Activated T-cell treated with anti-CD3 and anti-CD28 coated beads, Interleukin-2, amount 50 U/mL, for 4 hours (primary cell): Measurements from ENCODE around the gene DPEP3. TPM values are rescaled to one million over a fixed set of nuclear protein-coding genes. Genes with fewer than 3 reads are reported as not detected.

Source experiments
- ATAC-seq, 2 donors: fragments of 200-7000 bp; cut with Tn5 transposase; one replicate each; pipeline ENCODE4 v1.10.0; 2021
- DNase-seq: peaks from one replicate; pipeline ENCODE4 v3.0.0-alpha.2; 2020
- H3K27me3 Mint-ChIP-seq: one replicate; pipeline ENCODE4 v1.8.0; 2021; ENCODE audit warnings: low read depth, mixed read lengths
- H3K36me3 Mint-ChIP-seq: one replicate; pipeline ENCODE4 v1.8.0; 2022; ENCODE audit warnings: mixed read lengths; ENCODE audit not compliant: insufficient read depth
- H3K4me1 Mint-ChIP-seq: one replicate; pipeline ENCODE4 v1.8.0; 2021; ENCODE audit warnings: low read depth, mixed read lengths
- H3K4me3 Mint-ChIP-seq: one replicate; pipeline ENCODE4 v1.8.0; 2021; ENCODE audit warnings: mild to moderate bottlenecking, moderate library complexity, mixed read lengths
- H3K9me3 Mint-ChIP-seq: one replicate; pipeline ENCODE4 v1.8.0; 2021; ENCODE audit warnings: mixed read lengths
- total RNA-seq, 3 donors: library from RNA; stranded (reverse); gene quantifications; one replicate each; pipeline ENCODE4 v1.2.1, GENCODE V29; 2021

Gene DPEP3
- total RNA-seq, 3 donors from 2014 or later = 0.11 to 0.33 TPM; not detected in 1

DNA sequence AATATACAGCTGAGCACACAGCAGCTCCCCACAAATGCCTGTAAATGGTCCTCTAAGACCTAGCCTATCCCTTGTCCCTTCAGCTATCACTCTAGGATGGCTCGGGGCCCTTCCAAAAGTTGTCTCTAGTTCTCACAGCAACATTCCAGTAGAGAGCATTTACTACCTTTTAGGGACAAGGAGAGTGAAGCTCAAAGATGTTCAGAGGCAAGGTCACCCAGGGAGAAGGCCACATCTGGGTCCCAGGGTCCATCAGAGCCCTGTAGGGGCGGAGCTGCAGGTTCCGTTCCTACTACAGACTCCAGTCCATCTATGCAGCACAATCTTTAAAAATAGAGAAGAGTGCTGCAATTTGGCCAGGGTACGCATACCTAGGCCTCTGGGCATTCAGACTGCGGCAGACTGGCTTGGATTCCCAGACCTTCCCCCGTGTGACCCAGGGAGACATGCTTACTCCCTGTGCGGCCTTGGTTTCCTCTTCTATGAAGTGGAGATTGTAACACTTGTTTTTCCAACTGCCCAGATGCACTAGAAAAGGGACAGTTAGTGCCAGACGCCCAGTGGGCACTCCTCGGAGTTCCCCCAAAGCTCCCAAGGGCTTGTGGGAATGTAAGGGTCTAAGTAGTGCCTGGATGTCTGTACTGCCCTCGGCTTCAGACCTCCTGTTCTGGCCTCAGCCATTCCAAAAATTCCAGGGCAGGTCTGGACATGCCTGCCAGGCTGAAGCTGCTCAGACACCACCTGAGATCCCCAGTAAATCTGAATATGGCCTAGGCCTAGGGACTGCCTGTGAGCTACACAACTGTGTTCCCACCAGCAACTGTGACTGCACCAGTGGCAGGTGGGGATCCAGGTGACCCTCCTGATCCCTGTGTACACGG lies 14.4 kb downstream of the DPEP3 start:
- H3K27me3 Mint-ChIP-seq = no peaks in the 10 kb centered on the region
- H3K4me3 Mint-ChIP-seq = no peak overlapping the region
- no peak for DNase-seq
- ATAC-seq = no peak
- no peaks in the 10 kb centered on the region for H3K9me3 Mint-ChIP-seq
- H3K36me3 Mint-ChIP-seq = peaks cover 7% of the 10 kb centered on the region
- H3K4me1 Mint-ChIP-seq = peaks cover 20% of the 10 kb centered on the region

DNA sequence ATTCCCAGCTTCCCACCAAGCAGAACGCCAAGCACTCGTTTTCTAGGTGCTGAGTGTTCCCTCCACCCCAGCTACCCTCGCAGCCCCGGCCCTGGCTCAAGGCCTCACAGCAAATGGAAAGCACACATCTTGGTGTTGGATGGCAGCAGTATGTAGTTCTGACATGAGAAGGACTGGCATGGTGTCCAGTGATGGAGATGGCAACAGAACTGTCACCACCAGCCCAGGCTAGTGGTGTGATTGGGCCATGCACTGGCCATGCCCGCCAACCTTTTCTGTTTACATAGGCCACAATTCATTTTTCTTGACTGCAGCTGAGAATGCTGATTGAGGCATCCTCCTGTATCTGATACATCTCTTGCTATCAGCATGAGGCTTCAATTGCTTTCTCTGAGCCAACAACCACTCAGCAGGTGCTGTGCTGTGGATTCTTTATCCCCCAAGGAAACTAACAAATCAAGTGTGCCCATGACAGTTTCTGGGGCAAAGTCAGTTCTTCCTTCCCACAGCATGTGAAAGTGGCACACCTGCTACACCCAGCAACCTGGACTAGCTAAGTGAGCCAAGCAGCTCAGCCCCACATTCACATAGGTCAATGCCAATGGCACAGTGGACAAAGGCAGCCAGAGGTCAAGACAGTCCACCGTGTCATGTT lies 15.7 kb downstream of the DPEP3 start:
- ATAC-seq (no peak), DNase-seq (no peak)
- no peaks in the 10 kb centered on the region for H3K9me3 Mint-ChIP-seq
- H3K27me3 Mint-ChIP-seq = no peaks in the 10 kb centered on the region
- H3K36me3 Mint-ChIP-seq = peaks cover 10% of the 10 kb centered on the region
- peaks cover 18% of the 10 kb centered on the region for H3K4me1 Mint-ChIP-seq
- H3K4me3 Mint-ChIP-seq = no peak overlapping the region

- DNase-seq = no peak
- Mint-ChIP-seq H3K4me1 (peaks cover 15% of the 10 kb centered on the region), H3K27me3 (no peaks in the 10 kb centered on the region), H3K4me3 (no peak overlapping the region), H3K9me3 (no peaks in the 10 kb centered on the region), H3K36me3 (peaks cover 10% of the 10 kb centered on the region)
- ATAC-seq = no peak
These were observed 16.5 kb downstream of the DPEP3 start for GRCh38 chr16:67963662-67964321.

DNA sequence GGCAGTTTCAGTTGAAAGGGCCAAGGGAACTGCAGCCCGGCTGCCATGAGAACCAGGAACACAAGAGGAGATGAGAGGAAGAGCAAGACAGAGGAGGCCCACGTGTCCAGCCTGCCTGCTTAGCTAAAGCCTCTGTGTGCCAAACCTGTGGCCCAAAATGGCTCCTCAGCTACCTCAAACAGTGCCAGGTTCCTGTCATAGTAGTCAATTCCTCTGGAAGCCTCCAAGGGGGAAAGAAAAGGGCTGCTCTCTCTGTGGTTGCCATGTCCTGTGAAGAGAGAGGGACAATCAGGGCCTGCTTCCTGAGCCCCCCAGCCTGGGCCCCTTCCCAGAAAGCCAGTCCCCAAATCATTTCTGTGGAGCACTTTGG lies 17.0 kb downstream of the DPEP3 start:
- no peak for ATAC-seq
- Mint-ChIP-seq H3K9me3 (no peaks in the 10 kb centered on the region), H3K27me3 (no peaks in the 10 kb centered on the region), H3K36me3 (peaks cover 12% of the 10 kb centered on the region), H3K4me3 (no peak overlapping the region), H3K4me1 (peaks cover 15% of the 10 kb centered on the region)
- no peak for DNase-seq

DNA sequence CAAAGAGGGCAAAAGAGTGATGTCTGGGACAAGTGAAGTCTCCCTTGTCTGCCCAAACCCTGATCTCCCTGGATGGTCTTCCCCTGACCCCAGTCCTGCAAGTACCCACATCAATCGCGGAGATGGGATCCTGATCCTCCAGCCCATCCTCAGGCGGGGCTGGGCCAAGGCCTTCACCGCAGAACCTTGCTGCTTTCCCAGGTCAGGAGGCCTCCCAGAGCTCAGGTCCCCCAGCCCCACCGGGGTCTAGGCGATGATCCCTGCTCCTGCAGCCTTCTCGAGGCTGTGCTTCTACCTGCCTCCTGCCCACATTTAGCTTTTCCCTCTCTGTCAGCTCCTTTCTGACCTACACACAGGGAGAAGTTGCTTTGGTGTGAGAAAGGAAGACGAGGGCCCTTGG lies 18.2 kb downstream of the DPEP3 start:
- Mint-ChIP-seq H3K4me1 (peaks cover 8% of the 10 kb centered on the region), H3K9me3 (no peaks in the 10 kb centered on the region)

DNA sequence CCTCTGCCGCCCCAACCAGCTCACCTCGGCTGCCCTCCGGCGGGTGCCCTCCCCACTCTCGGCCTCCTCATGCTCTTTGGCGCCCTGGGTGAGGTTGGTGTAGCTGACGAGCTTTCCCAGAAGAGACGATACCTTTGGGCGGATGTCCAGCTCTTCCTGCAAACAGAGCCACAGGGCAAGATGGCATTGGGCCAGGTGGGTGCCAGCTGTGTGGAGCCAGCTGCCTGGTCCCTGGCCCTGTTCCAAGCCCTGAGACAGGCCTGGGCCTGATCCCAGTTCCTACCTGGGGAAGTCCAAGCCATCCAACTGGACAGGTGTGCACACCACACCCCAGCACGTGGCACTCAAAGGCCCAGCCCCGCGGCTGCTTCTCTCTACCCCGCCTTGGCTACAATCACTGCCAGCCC lies 18.7 kb downstream of the DPEP3 start:
- Mint-ChIP-seq H3K9me3 (no peaks in the 10 kb centered on the region), H3K36me3 (peaks cover 14% of the 10 kb centered on the region), H3K4me3 (no peak overlapping the region), H3K4me1 (peaks cover 2% of the 10 kb centered on the region), H3K27me3 (no peaks in the 10 kb centered on the region)
- DNase-seq (no peak), ATAC-seq (no peak)

More for the DNA sequence above, 18.2 kb downstream of the DPEP3 start:
- no peak for DNase-seq
- no peak for ATAC-seq
- H3K36me3 Mint-ChIP-seq = peaks cover 14% of the 10 kb centered on the region
- H3K4me3 Mint-ChIP-seq = no peak overlapping the region
- H3K27me3 Mint-ChIP-seq = no peaks in the 10 kb centered on the region

GRCh38 chr16:67959536-67960329 lies 20.6 kb downstream of the DPEP3 start:
- Mint-ChIP-seq H3K4me3 (no peak overlapping the region), H3K27me3 (no peaks in the 10 kb centered on the region), H3K36me3 (peaks cover 14% of the 10 kb centered on the region), H3K4me1 (no peaks in the 10 kb centered on the region), H3K9me3 (no peaks in the 10 kb centered on the region)
- no peak for DNase-seq
- ATAC-seq = no peak

DNA sequence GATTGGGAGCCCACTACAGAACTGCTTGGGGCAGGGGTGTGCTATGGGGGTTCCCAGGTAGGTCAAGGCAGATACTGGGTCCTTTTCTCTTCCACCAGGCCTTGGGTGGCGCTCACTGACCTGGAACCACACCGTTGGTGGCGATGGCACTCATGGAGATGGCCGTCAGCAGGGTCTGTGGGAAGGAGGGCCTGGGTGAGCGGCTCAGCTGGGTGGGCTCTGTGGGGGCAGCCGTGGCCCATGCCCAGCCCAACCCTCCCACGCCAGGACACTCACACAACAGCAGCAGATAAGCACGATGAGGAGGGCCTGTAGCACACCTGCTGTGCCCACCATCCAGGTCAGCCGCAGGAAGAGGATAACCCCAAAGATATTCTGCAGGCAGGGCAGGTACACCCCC lies 22.7 kb downstream of the DPEP3 start:
- Mint-ChIP-seq H3K4me1 (no peaks in the 10 kb centered on the region), H3K27me3 (no peaks in the 10 kb centered on the region), H3K36me3 (peaks cover 11% of the 10 kb centered on the region), H3K9me3 (no peaks in the 10 kb centered on the region), H3K4me3 (no peak overlapping the region)
- DNase-seq (no peak), ATAC-seq (no peak)

DNA sequence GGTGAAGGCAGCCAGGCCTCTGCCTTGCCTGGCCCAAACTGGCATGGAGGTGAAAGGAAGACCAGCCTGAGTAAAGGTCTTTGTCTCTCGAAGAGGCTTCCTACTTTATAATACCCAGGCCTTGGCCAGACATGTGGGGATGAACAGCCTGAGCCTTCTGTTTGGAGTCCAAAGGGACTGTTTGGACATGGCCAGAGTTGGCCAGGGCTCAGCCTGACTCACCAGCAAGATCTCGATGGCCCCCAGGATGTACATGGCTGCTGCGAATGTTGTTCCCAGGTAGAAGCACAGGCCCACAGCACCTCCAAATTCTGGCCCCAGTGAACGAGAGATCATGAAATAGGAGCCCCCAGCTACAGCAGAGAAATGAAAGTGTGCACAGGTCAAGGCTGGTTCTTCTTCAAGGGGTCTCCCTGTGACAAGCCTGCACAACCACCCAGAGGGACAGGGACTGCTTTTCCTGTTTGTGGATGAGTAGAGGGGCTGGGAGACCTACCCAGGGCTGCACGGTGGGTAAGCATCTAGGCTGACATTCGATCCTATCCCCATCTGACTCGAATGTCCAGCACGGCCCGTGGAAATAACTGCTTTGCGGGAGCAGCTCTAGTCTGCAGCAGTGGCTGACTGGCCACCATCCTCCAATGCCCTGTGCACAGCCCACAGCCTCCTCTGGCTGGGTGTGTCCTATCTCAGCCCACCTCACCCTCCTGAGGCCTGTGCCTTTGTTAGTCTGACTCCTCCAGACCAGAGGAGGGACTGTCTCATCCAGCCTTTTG lies 25.7 kb downstream of the DPEP3 start:
- Mint-ChIP-seq H3K4me3 (no peak overlapping the region), H3K27me3 (no peaks in the 10 kb centered on the region), H3K9me3 (no peaks in the 10 kb centered on the region), H3K36me3 (peaks cover 9% of the 10 kb centered on the region), H3K4me1 (no peaks in the 10 kb centered on the region)
- DNase-seq (no peak), ATAC-seq (no peak)

DNA sequence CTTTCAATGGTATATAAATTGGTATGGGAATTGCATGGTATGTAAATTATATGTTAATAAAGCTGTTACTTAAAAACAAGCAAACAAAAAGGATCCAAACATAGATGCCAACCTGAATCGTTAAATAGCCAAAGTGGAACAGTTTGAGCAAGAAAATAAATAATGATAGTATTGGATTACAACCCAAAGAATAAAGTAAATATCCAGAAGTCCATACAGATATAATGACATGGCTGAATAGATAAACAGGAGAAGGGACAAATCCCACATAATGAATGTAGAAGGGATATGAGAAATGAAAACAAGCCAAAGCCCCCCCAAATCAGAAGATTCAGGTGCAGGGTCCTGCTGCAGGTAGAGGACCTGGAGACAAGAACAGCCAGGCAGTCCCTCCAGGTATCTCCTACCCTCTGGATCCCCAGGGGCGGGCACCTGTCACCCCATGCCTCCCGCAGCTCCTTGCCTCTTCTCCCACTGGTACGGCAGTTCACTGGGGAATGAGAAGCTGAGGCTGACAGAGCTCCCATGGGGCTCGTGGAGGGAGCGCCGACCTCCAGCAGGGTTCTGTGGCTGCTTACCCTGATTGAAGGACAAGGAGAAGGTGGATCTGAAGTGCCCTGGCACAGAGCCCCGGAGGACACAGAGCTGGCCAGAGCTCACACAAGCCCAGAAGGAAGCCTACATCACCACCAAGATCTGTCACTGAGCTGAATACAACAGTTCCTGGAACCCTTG lies 26.5 kb downstream of the DPEP3 start:
- H3K4me1 Mint-ChIP-seq = no peaks in the 10 kb centered on the region
- no peak for ATAC-seq
- no peaks in the 10 kb centered on the region for H3K27me3 Mint-ChIP-seq
- no peak overlapping the region for H3K4me3 Mint-ChIP-seq
- H3K9me3 Mint-ChIP-seq = no peaks in the 10 kb centered on the region
- peaks cover 9% of the 10 kb centered on the region for H3K36me3 Mint-ChIP-seq
- no peak for DNase-seq

DNA sequence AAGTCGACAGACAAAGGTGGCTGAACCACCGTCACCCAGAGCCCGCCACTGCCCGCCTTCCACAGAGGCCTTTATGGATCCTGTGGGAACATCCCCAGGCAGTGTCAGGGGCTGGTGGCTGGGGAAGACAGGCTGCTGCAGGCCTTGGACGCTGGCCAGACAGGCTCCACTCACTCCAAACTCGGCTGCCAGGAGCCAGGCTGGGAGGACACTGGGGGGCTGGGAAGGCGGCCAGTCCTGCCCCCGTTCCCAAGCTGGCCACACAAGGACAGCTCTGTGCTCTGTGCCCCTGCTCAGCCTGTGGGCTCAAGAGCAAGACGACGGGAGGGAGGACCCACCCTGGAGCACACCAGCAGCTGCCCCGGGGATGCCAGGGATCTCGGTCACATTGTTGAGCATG lies 28.8 kb downstream of the DPEP3 start:
- Mint-ChIP-seq H3K36me3 (peaks cover 4% of the 10 kb centered on the region), H3K4me1 (no peaks in the 10 kb centered on the region), H3K9me3 (no peaks in the 10 kb centered on the region), H3K4me3 (no peak overlapping the region), H3K27me3 (no peaks in the 10 kb centered on the region)
- no peak for ATAC-seq
- DNase-seq = no peak

- H3K4me1 Mint-ChIP-seq = no peaks in the 10 kb centered on the region
- no peaks in the 10 kb centered on the region for H3K27me3 Mint-ChIP-seq
- DNase-seq = no peak
- H3K4me3 Mint-ChIP-seq = no peak overlapping the region
- H3K9me3 Mint-ChIP-seq = no peaks in the 10 kb centered on the region
- no peak for ATAC-seq
- H3K36me3 Mint-ChIP-seq = peaks cover 4% of the 10 kb centered on the region
These were observed 29.9 kb downstream of the DPEP3 start for GRCh38 chr16:67950335-67950843.

- DNase-seq = no peak
- H3K4me1 Mint-ChIP-seq = no peaks in the 10 kb centered on the region
- no peaks in the 10 kb centered on the region for H3K9me3 Mint-ChIP-seq
- peaks cover 4% of the 10 kb centered on the region for H3K36me3 Mint-ChIP-seq
- H3K27me3 Mint-ChIP-seq = no peaks in the 10 kb centered on the region
- no peak overlapping the region for H3K4me3 Mint-ChIP-seq
- no peak for ATAC-seq
These were observed 30.7 kb downstream of the DPEP3 start for GRCh38 chr16:67949645-67950044.
